SKM-1 treated with dmso at 0.1 percent for 144 hours (cell line): ENCODE measurements around the gene CDYL.
"Not testable (repeated sequence)": the region's sequence is repeated elsewhere in the genome, so short reads cannot be mapped to it uniquely, and the experiment has no call there.

Experiments
- DNase-seq: peaks from one replicate; lab custom pipeline; 2025; ENCODE audit not compliant: unreplicated experiment; lab: John Stamatoyannopoulos, UW

CDYL gene

GRCh38 chr6:4829089-4829488 is 52.9 kb downstream of the CDYL start:
- DNase-seq = no peak

- DNase-seq = not testable (repeated sequence)
These were observed 59.3 kb downstream of the CDYL start for GRCh38 chr6:4835540-4835939.

DNA sequence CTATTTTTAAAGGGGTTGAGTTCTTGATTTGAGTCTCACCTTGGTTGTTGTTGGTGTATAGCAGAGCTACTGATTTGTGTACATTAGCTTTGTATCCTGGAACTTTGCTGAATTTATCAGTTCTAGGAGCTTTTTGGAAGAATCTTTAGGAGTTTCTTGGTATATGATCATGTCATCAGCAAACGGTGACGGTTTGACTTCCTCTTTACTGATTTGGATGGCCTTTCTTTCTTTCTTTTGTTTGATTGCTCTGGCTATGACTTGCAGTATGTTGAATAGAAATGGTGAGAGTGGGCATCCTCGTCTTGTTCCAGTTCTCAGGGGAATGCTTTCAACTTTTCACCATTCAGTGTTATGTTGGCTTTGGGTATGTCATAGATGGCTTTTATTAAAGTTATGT is 64.0 kb downstream of the CDYL start:
- no peak for DNase-seq

- no peak for DNase-seq
These were observed 67.9 kb downstream of the CDYL start for GRCh38 chr6:4844108-4844507.

GRCh38 chr6:4846387-4846786 is 70.2 kb downstream of the CDYL start:
- no peak for DNase-seq

DNA sequence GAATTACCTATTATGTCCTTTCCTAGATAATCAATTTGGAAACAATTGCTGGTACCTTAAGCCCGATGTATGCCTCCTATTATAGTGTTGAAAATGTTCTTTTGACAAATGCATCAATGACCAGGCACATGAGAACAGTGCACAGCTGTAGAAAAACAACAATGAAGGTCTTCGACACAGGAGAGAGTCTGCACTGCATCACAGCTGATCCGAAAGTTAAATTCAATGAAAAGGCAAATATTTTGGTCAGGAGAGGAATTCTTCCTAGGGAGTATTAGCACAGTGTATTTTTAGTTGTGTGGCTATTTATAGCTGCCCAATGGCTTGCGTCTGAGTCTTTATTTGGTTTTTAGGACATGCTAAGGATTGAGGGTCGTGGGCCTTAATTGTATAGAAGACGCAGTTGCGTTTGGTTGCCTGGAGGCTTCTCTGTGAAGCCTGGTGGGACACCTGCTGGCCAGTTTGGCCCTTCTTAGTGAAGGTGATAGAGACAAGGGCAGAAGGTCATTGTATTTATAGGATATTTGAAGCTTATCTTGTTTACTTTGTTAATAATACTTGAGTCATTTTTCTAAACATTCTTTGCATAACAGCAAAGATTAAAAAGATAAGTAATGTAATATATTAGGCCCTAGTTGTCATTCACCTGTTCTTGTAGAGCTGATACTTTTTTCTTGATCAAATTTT is 72.3 kb downstream of the CDYL start:
- DNase-seq = no peak

DNA sequence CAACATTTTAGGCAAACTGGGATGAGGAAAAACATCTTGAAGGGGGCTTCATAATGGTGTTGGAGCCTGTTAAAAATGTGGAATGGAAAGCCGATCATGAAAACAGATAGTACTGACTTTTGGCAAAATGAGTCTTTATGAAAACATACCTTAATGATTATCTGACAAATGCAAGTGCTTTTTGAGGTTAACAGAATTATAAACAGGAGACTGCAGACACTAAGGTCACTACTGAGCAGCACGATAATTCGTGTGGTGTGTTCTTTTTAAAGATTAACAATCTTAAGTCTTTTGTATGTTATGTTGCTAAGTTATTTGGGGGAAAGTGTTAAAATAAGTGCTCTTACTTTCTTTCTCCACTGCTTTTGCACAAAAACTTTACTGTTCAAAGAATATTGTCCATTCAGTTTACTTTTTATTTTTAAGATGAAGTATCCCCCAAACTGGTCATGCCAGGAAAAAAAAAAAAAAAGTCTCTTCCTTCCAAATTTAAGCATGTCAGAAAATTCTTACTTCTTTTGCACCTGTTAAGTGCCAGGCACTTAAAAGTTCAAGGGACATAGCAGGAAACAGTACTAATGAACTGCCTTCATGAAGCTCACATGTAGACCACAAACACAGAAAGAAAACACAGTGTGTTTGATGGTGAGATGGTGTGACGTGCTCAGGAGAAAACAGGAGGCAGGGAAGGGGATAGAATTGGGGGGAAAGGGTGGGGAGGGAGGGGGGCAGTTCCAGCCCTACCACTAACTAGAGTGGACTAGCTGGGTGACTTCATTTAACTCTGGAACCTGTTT is 73.2 kb downstream of the CDYL start:
- DNase-seq = no peak

DNA sequence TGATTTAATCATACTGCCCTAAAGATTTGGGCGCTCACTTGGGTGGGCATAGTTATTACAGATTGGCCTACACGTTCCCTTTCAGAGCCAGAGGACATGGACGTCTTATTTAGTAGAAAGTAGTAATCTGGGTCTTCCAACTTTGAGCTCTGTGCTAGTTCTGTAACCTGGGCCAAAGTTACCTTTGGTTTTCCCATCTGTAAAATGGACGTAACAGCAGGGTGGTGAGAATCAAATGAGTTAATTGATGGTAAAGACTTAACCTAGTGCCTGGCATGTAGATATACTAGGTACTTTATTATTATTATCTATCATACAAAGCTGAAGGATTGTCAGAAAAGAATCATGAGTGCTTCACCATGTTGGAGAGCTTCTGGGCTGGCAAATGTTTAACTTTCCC is 74.8 kb downstream of the CDYL start:
- no peak for DNase-seq

- DNase-seq = not testable (repeated sequence)
These were observed 76.0 kb downstream of the CDYL start for GRCh38 chr6:4852186-4852585.

DNA sequence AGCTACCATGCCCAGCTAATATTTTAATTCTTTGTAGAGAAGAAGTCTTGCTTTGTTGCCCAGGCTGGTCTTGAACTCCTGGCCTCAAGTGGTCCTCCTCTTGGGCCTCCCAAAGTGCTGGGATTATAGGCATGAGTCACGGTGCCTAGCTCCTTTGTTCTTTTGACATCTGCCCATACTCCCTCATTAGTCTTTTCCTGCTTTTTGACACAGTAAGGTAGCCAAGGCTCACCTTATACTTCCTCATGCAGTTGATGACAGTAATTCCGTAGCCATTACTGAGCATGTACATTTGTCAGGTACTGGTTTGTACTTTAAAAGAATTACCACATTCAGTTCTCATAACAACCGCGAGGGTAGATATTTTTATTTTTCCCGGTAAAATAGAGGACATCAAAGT is 76.7 kb downstream of the CDYL start:
- DNase-seq = no peak

GRCh38 chr6:4853349-4853748 is 77.1 kb downstream of the CDYL start:
- no peak for DNase-seq

- no peak for DNase-seq
These were observed 77.7 kb downstream of the CDYL start for GRCh38 chr6:4853782-4854511.

DNA sequence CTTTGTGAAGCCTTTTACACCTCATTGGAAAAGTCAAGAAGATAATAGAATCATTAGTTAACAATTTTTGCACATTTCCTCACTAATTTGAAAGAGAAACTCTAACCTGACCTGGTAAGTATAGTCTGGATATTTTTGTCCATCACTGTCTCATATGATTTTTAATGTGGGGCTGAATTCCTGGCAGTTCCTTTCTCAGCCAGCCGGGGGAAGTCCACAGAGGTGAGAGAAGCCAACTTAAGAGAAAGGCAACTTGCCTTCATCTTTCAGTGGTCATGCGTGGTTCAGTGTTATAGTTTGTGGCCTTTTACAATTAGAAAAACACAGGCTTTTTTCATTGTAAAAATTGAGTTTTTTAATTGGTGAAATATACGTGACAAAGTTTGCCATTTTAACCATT is 80.6 kb downstream of the CDYL start:
- no peak for DNase-seq

DNA sequence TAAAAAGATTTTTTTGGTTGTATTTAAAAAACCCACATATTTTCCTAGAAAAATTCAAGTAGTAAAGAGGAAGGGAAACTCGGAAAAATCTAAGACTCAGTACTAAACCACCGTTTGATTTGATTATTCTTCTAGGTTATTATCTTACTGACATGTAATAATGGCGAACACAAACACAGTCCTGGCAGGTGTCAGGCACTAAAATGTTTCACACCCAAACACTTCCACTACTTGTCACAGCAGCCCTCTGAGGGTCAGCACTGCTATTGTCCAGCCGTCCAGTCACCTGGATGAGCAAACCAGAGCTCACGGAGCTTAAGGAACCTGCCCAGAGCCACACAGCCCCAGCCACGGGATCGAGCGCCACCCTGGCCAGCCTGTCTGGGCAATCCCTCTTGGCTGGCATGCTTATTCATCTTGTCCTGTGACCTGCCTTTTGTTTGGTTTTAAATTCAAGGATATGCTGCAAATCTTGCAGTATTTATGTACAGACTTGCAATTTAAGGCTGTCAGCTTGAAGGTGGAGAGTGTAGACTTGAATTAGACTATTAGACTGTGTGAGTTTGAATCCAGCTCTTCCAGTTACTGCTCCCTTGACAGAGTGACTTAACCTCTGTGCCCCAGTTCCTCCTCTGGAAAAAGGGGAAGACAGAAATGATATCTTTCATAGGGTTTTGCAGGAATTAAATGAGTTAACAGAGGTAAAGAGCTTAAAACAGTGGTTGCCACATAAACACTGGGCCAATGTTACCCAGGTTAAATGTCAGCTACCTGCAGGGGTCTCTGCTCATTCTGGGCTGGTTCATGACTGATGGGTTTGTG is 82.2 kb downstream of the CDYL start:
- no peak for DNase-seq

GRCh38 chr6:4860387-4860786 is 84.2 kb downstream of the CDYL start:
- no peak for DNase-seq

DNA sequence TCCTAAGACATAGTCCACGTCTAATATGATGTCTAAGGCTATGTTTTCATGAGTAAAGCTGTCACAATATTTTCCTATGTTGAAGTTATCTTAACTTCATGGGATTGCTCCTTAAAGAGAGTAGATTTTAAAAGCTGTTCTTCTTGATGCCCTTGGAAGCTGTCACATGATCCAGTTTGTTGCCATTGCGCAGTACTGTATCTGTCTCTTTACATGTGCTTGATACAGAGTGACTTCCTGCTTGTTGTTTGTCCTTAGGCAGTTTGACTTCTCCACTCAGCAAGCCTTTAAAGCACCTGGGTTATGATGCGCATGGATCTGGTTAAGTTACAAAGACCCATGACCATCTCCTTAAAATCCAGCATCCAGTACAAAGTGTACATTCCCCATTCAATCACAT is 85.4 kb downstream of the CDYL start:
- DNase-seq = no peak

DNA sequence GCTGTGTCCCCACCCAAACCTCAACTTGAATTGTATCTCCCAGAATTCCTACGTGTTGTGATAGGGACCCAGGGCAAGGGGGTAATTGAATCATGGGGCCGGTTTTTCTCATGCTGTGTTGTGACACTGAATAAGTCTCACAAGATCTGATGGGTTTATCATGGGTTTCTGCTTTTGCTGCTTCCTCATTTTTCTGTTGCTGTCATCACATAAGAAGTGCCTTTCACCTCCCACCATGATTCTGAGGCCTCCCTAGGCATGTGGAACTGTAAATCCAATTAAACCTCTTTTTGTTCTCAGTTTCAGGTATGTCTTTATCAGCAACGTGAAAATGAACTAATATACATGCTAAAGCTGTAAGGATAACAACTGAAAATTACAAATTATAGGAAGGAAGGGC is 88.3 kb downstream of the CDYL start:
- peak; percentile 52 for DNase-seq

- not testable (repeated sequence) for DNase-seq
These were observed 88.8 kb downstream of the CDYL start for GRCh38 chr6:4865006-4865405.

GRCh38 chr6:4870821-4871494 is 94.8 kb downstream of the CDYL start:
- no peak for DNase-seq

GRCh38 chr6:4871825-4872224 is 95.6 kb downstream of the CDYL start:
- no peak for DNase-seq

- no peak for DNase-seq
These were observed 96.6 kb downstream of the CDYL start for GRCh38 chr6:4872841-4873240.
